ENCODE data around the gene ZER1.

Gene ZER1

GRCh38 chr9:128768606-128769005, 3.1 kb downstream of the ZER1 start:
- Histone ChIP-seq H3K27ac (no peak overlapping the region), H3K4me2 (no peak overlapping the region), H3K27me3 (ENCODE audit: insufficient read depth, low read depth) (no peaks in the 10 kb centered on the region), H2AFZ (ENCODE audit: low read depth) (no peak overlapping the region), H3K79me2 (ENCODE audit: insufficient read depth, low read depth) (no peaks in the 10 kb centered on the region), H3K4me3 (IDR thresholded peaks at IDR 0.05; ENCODE audit: insufficient read depth, low read depth, low read length) (no peak overlapping the region), H3K36me3 (ENCODE audit: insufficient read depth) (no peaks in the 10 kb centered on the region), H4K20me1 (ENCODE audit: insufficient read depth) (no peaks in the 10 kb centered on the region), H3K4me1 (ENCODE audit: low read depth, poor library complexity, severe bottlenecking) (peaks cover 11% of the 10 kb centered on the region), H3K9ac (no peak overlapping the region)
- TF ChIP-seq CTCF (conservative IDR thresholded peaks at IDR 0.05; ENCODE audit: low read depth, low read length), result no peak

- Histone ChIP-seq H3K27me3 (ENCODE audit: insufficient read depth, low read depth) (no peaks in the 10 kb centered on the region), H3K79me2 (ENCODE audit: insufficient read depth, low read depth) (no peaks in the 10 kb centered on the region), H3K4me2 (no peak overlapping the region), H2AFZ (ENCODE audit: low read depth) (no peak overlapping the region), H3K9ac (no peak overlapping the region), H3K4me3 (IDR thresholded peaks at IDR 0.05; ENCODE audit: insufficient read depth, low read depth, low read length) (no peak overlapping the region), H3K27ac (no peak overlapping the region), H4K20me1 (ENCODE audit: insufficient read depth) (no peaks in the 10 kb centered on the region), H3K4me1 (ENCODE audit: low read depth, poor library complexity, severe bottlenecking) (peaks cover 3% of the 10 kb centered on the region), H3K36me3 (ENCODE audit: insufficient read depth) (no peaks in the 10 kb centered on the region)
- no peak for TF ChIP-seq CTCF (conservative IDR thresholded peaks at IDR 0.05; ENCODE audit: low read depth, low read length)
Observed at GRCh38 chr9:128765499-128765898, 6.2 kb downstream of the ZER1 start.

- Histone ChIP-seq H3K27ac (no peak overlapping the region), H4K20me1 (ENCODE audit: insufficient read depth) (no peaks in the 10 kb centered on the region), H3K27me3 (ENCODE audit: insufficient read depth, low read depth) (no peaks in the 10 kb centered on the region), H3K4me3 (IDR thresholded peaks at IDR 0.05; ENCODE audit: insufficient read depth, low read depth, low read length) (no peak overlapping the region), H3K79me2 (ENCODE audit: insufficient read depth, low read depth) (no peaks in the 10 kb centered on the region), H3K36me3 (ENCODE audit: insufficient read depth) (no peaks in the 10 kb centered on the region), H3K9ac (no peak overlapping the region), H3K4me2 (no peak overlapping the region), H3K4me1 (ENCODE audit: low read depth, poor library complexity, severe bottlenecking) (no peaks in the 10 kb centered on the region), H2AFZ (ENCODE audit: low read depth) (no peak overlapping the region)
- no peak for TF ChIP-seq CTCF (conservative IDR thresholded peaks at IDR 0.05; ENCODE audit: low read depth, low read length)
Observed at GRCh38 chr9:128764361-128764760, 7.4 kb downstream of the ZER1 start.

GRCh38 chr9:128762671-128763449, 8.9 kb downstream of the ZER1 start:
- TF ChIP-seq CTCF (conservative IDR thresholded peaks at IDR 0.05; ENCODE audit: low read depth, low read length), result no peak

More at GRCh38 chr9:128762671-128763449, 8.9 kb downstream of the ZER1 start:
- Histone ChIP-seq H3K4me3 (IDR thresholded peaks at IDR 0.05; ENCODE audit: insufficient read depth, low read depth, low read length) (no peak overlapping the region), H4K20me1 (ENCODE audit: insufficient read depth) (no peaks in the 10 kb centered on the region), H3K4me1 (ENCODE audit: low read depth, poor library complexity, severe bottlenecking) (no peaks in the 10 kb centered on the region), H3K36me3 (ENCODE audit: insufficient read depth) (no peaks in the 10 kb centered on the region), H2AFZ (ENCODE audit: low read depth) (no peak overlapping the region), H3K9ac (no peak overlapping the region), H3K27me3 (ENCODE audit: insufficient read depth, low read depth) (no peaks in the 10 kb centered on the region), H3K27ac (no peak overlapping the region), H3K79me2 (ENCODE audit: insufficient read depth, low read depth) (no peaks in the 10 kb centered on the region), H3K4me2 (no peak overlapping the region)
